H9 (cell line): ENCODE data around the gene SMIM10. TPM values are rescaled to one million over a fixed set of nuclear protein-coding genes. Genes with fewer than 3 reads are reported as not detected.

Experiments used
- DNase-seq: peaks from one replicate; pipeline ENCODE4 v3.0.0-alpha.2; 2017
- H2AFZ ChIP-seq: one replicate; pipeline ENCODE4 v1.6.1; 2013; ENCODE audit warnings: mild to moderate bottlenecking, low read length, control low read depth, moderate library complexity
- H2AK5ac ChIP-seq: 2 replicates; pipeline ENCODE4 v1.6.1; 2013; ENCODE audit warnings: low read length, control low read depth, mixed read lengths; ENCODE audit not compliant: insufficient read length
- H2BK120ac ChIP-seq: one replicate; pipeline ENCODE4 v1.6.1; 2013; ENCODE audit warnings: low read depth, mild to moderate bottlenecking, low read length, control low read depth, inconsistent platforms; ENCODE audit not compliant: poor library complexity, severe bottlenecking
- H2BK12ac ChIP-seq: 2 replicates; pipeline ENCODE4 v1.6.1; 2013; ENCODE audit warnings: low read length, control low read depth, mixed read lengths, low read depth; ENCODE audit not compliant: insufficient read length
- H2BK15ac ChIP-seq: 2 replicates; pipeline ENCODE4 v1.6.1; 2013; ENCODE audit warnings: low read depth, low read length, control low read depth
- H2BK20ac ChIP-seq: one replicate; pipeline ENCODE4 v1.6.1; 2013; ENCODE audit warnings: low read depth, mild to moderate bottlenecking, low read length, control low read depth, inconsistent platforms; ENCODE audit not compliant: poor library complexity, severe bottlenecking
- H2BK5ac ChIP-seq: 2 replicates; pipeline ENCODE4 v1.6.1; 2013; ENCODE audit warnings: low read length, control low read depth, mixed read lengths; ENCODE audit not compliant: insufficient read length
- H3K14ac ChIP-seq: 2 replicates; pipeline ENCODE4 v1.6.1; 2013; ENCODE audit warnings: low read length, control low read depth; ENCODE audit not compliant: insufficient read depth
- H3K18ac ChIP-seq: 2 replicates; pipeline ENCODE4 v1.6.1; 2013; ENCODE audit warnings: low read depth, mild to moderate bottlenecking, mixed read lengths, low read length, control low read depth; ENCODE audit not compliant: insufficient read length
- H3K23ac ChIP-seq: 2 replicates; pipeline ENCODE4 v1.6.1; 2013; ENCODE audit warnings: low read length, control low read depth, mixed read lengths, low read depth; ENCODE audit not compliant: insufficient read length
- H3K23me2 ChIP-seq: 2 replicates; pipeline ENCODE4 v1.6.1; 2013; ENCODE audit warnings: low read depth, mild to moderate bottlenecking, mixed read lengths, low read length, control low read depth; ENCODE audit not compliant: insufficient read length, poor library complexity, severe bottlenecking
- H3K27ac ChIP-seq: 2 replicates; pipeline ENCODE4 v1.5.1; 2013; ENCODE audit warnings: low read length, control low read depth, mixed read lengths, low read depth; ENCODE audit not compliant: insufficient read length
- H3K27me3 ChIP-seq: 2 replicates; pipeline ENCODE4 v1.6.1; 2013; ENCODE audit warnings: low read length, control low read depth, inconsistent platforms; ENCODE audit not compliant: insufficient read depth
- H3K4ac ChIP-seq: 2 replicates; pipeline ENCODE4 v1.6.1; 2013; ENCODE audit warnings: low read depth, mild to moderate bottlenecking, control low read depth, inconsistent platforms, low read length, moderate library complexity
- H3K4me1 ChIP-seq: 2 replicates; pipeline ENCODE4 v1.6.1; 2013; ENCODE audit warnings: low read length, control low read depth, inconsistent platforms; ENCODE audit not compliant: insufficient read depth
- H3K4me2 ChIP-seq: 2 replicates; pipeline ENCODE4 v1.6.1; 2013; ENCODE audit warnings: low read length, control low read depth, mixed read lengths; ENCODE audit not compliant: insufficient read length, insufficient read depth
- H3K56ac ChIP-seq: 2 replicates; pipeline ENCODE4 v1.6.1; 2013; ENCODE audit warnings: low read depth, mild to moderate bottlenecking, mixed read lengths, low read length, control low read depth; ENCODE audit not compliant: insufficient read length
- H3K79me1 ChIP-seq: 2 replicates; pipeline ENCODE4 v1.6.1; 2013; ENCODE audit warnings: low read depth, mild to moderate bottlenecking, moderate library complexity, low read length, control low read depth, inconsistent platforms; ENCODE audit not compliant: insufficient read depth, poor library complexity, severe bottlenecking
- H3K79me2 ChIP-seq: 2 replicates; pipeline ENCODE4 v1.6.1; 2013; ENCODE audit warnings: low read length, control low read depth, inconsistent platforms; ENCODE audit not compliant: insufficient read depth
- H3K9ac ChIP-seq: 2 replicates; pipeline ENCODE4 v1.6.1; 2013; ENCODE audit warnings: low read length, control low read depth, mixed read lengths; ENCODE audit not compliant: insufficient read length; ENCODE audit errors: extremely low read depth
- H3K9me3 ChIP-seq: one replicate; pipeline ENCODE4 v1.6.1; 2013; ENCODE audit warnings: low read depth, low read length, inconsistent platforms; ENCODE audit not compliant: control insufficient read depth
- H3T11ph ChIP-seq: one replicate; pipeline ENCODE4 v1.6.1; 2013; ENCODE audit warnings: mild to moderate bottlenecking, low read length, control low read depth, inconsistent platforms
- H4K20me1 ChIP-seq: one replicate; pipeline ENCODE4 v1.6.1; 2013; ENCODE audit not compliant: control insufficient read depth, insufficient read length, insufficient read depth
- H4K5ac ChIP-seq: 2 replicates; pipeline ENCODE4 v1.6.1; 2013; ENCODE audit warnings: low read depth, mild to moderate bottlenecking, mixed read lengths, low read length, control low read depth; ENCODE audit not compliant: insufficient read length
- H4K8ac ChIP-seq: replicated peaks from 2 replicates; pipeline ENCODE4 v1.6.1; 2013; ENCODE audit warnings: low read length, control low read depth, mixed read lengths, low read depth; ENCODE audit not compliant: insufficient read length
- H4K91ac ChIP-seq: 2 replicates; pipeline ENCODE4 v1.6.1; 2013; ENCODE audit warnings: low read depth, mild to moderate bottlenecking, moderate library complexity, mixed read lengths, low read length, control low read depth; ENCODE audit not compliant: insufficient read length
- H3K27ac Mint-ChIP-seq, 3 experiments: 2 replicates in 2 of 3; 3 replicates in 1 of 3; pipeline ENCODE4 v1.8.0; 2020 to 2021; ENCODE audit warnings: mixed read lengths in 3 of 3, mild to moderate bottlenecking in 1 of 3, moderate library complexity in 1 of 3
- H3K27me3 Mint-ChIP-seq: 2 replicates; pipeline ENCODE4 v1.8.0; 2021; ENCODE audit warnings: low read depth, mild to moderate bottlenecking, moderate library complexity, mixed read lengths
- H3K36me3 Mint-ChIP-seq, 3 experiments: 2 replicates in 2 of 3; 3 replicates in 1 of 3; pipeline ENCODE4 v1.8.0; 2020 to 2021; ENCODE audit warnings: low read depth in 3 of 3, mixed read lengths in 3 of 3; ENCODE audit not compliant: insufficient read depth in 1 of 3
- H3K4me1 Mint-ChIP-seq, 2 experiments: 2 replicates each; pipeline ENCODE4 v1.8.0; 2020; ENCODE audit warnings: mixed read lengths in 2 of 2
- H3K4me3 Mint-ChIP-seq, 2 experiments: 2 replicates in 1 of 2; 3 replicates in 1 of 2; pipeline ENCODE4 v1.8.0; 2020 to 2021; ENCODE audit warnings: mild to moderate bottlenecking in 2 of 2, mixed read lengths in 2 of 2, moderate library complexity in 1 of 2
- H3K9me3 Mint-ChIP-seq, 2 experiments: 2 replicates in 1 of 2; 3 replicates in 1 of 2; pipeline ENCODE4 v1.8.0; 2020; ENCODE audit warnings: mild to moderate bottlenecking in 2 of 2, mixed read lengths in 2 of 2, moderate library complexity in 1 of 2
- WGBS: extraction: QIAGEN DNeasy Blood & Tissue Kit; methylation state at CpG from one replicate; pipeline ENCODE4 v1.1.7; 2013; ENCODE audit warnings: missing lambda C conversion rate, low lambda C conversion rate, mixed read lengths; ENCODE audit not compliant: insufficient read length; ENCODE audit errors: extremely low coverage; 5-methylcytosine and 5-hydroxymethylcytosine counted together
- total RNA-seq: library from RNA; stranded (reverse); gene quantifications from 2 replicates; pipeline ENCODE4 v1.2.1, GENCODE V29; 2021
- TF ChIP-seq, protein P1 (sequence below): fragments of 200-600 bp; sonication (generic); conservative IDR thresholded peaks from 3 replicates; pipeline ENCODE4 v1.8.0; 2021; ENCODE audit warnings: antibody characterized with exemption, mild to moderate bottlenecking

Gene SMIM10
- total RNA-seq, 1 experiment from 2014 or later, result 1.2 TPM

GRCh38 chrX:134975516-134975915 is 15.3 kb upstream of the SMIM10 start:
- no peak overlapping the region for H3K56ac ChIP-seq
- no peak for DNase-seq
- H3K79me1 ChIP-seq, result no peaks in the 10 kb centered on the region
- H2BK120ac ChIP-seq, result no peak overlapping the region
- Mint-ChIP-seq H3K4me1 (peaks cover 0 to 2% of the 10 kb centered on the region in 2 experiments; a peak in 1 of 4 replicates), H3K27ac (no peak overlapping the region), H3K9me3 (peaks cover 31 to 87% of the 10 kb centered on the region in 2 experiments), H3K36me3 (peaks cover 4 to 17% (median 8%) of the 10 kb centered on the region in 3 experiments; a peak in 5 of 7 replicates), H3K4me3 (no peak overlapping the region), H3K27me3 (peaks cover 1% of the 10 kb centered on the region)
- H3K18ac ChIP-seq, result no peak overlapping the region
- H3T11ph ChIP-seq, result no peak overlapping the region
- H3K4me1 ChIP-seq, result no peaks in the 10 kb centered on the region
- TF ChIP-seq, protein P1, sequence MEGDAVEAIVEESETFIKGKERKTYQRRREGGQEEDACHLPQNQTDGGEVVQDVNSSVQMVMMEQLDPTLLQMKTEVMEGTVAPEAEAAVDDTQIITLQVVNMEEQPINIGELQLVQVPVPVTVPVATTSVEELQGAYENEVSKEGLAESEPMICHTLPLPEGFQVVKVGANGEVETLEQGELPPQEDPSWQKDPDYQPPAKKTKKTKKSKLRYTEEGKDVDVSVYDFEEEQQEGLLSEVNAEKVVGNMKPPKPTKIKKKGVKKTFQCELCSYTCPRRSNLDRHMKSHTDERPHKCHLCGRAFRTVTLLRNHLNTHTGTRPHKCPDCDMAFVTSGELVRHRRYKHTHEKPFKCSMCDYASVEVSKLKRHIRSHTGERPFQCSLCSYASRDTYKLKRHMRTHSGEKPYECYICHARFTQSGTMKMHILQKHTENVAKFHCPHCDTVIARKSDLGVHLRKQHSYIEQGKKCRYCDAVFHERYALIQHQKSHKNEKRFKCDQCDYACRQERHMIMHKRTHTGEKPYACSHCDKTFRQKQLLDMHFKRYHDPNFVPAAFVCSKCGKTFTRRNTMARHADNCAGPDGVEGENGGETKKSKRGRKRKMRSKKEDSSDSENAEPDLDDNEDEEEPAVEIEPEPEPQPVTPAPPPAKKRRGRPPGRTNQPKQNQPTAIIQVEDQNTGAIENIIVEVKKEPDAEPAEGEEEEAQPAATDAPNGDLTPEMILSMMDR, result no peak
- no peak overlapping the region for H3K4ac ChIP-seq
- peaks cover 30% of the 10 kb centered on the region for H3K9me3 ChIP-seq
- H3K27ac ChIP-seq, result no peak overlapping the region
- no peak overlapping the region for H3K14ac ChIP-seq
- H3K79me2 ChIP-seq, result no peaks in the 10 kb centered on the region
- no peak overlapping the region for H3K9ac ChIP-seq
- no peak overlapping the region for H3K4me2 ChIP-seq
- no peak overlapping the region for H2BK20ac ChIP-seq
- no peak overlapping the region for H3K23ac ChIP-seq
- no peak overlapping the region for H4K8ac ChIP-seq
- no peaks in the 10 kb centered on the region for H3K27me3 ChIP-seq
- no peaks in the 10 kb centered on the region for H3K23me2 ChIP-seq
- H4K20me1 ChIP-seq, result no peaks in the 10 kb centered on the region
- no peak overlapping the region for H2BK5ac ChIP-seq
- no peak overlapping the region for H2AFZ ChIP-seq
- H4K91ac ChIP-seq, result no peak overlapping the region
- no peak overlapping the region for H2BK15ac ChIP-seq
- H4K5ac ChIP-seq, result no peak overlapping the region
- no peak overlapping the region for H2BK12ac ChIP-seq
- WGBS, result no CpG with 5 or more reads among the region's 1 CpG
- no peak overlapping the region for H2AK5ac ChIP-seq
